Measurements from ENCODE around the gene CHD1.
"Not testable (repeated sequence)": the region's sequence is repeated elsewhere in the genome, so short reads cannot be mapped to it uniquely, and the experiment has no call there.

CHD1 gene

GRCh38 chr5:98928873-98929709, at the start of gene CHD1:
Gene CHD1 (minus strand): TSS chr5:98929007. CDS start chr5:98926386, 2,621 bp downstream.
- DNase-seq, result peak; percentile 99

- no peak for DNase-seq
Observed at GRCh38 chr5:98978528-98978927, 49.7 kb upstream of the CHD1 start.

- DNase-seq, result no peak
Observed at GRCh38 chr5:98977723-98978122, 48.9 kb upstream of the CHD1 start.

GRCh38 chr5:98975682-98976407, 47.0 kb upstream of the CHD1 start:
- DNase-seq, result no peak

GRCh38 chr5:98975223-98975622, 46.4 kb upstream of the CHD1 start:
- DNase-seq, result no peak

GRCh38 chr5:98969400-98969799, 40.6 kb upstream of the CHD1 start:
- DNase-seq, result no peak

GRCh38 chr5:98968056-98968564, 39.3 kb upstream of the CHD1 start:
- DNase-seq, result no peak

GRCh38 chr5:98965226-98965625, 36.4 kb upstream of the CHD1 start:
- DNase-seq, result no peak

- no peak for DNase-seq
Observed at GRCh38 chr5:98964621-98965020, 35.8 kb upstream of the CHD1 start.

GRCh38 chr5:98963019-98963418, 34.2 kb upstream of the CHD1 start:
- DNase-seq, result no peak

- no peak for DNase-seq
Observed at GRCh38 chr5:98962587-98962986, 33.8 kb upstream of the CHD1 start.

GRCh38 chr5:98961665-98962344, 33.0 kb upstream of the CHD1 start:
- DNase-seq, result peak; percentile 16

GRCh38 chr5:98957307-98957706, 28.5 kb upstream of the CHD1 start:
- no peak for DNase-seq

- DNase-seq, result not testable (repeated sequence)
Observed at GRCh38 chr5:98955888-98956287, 27.1 kb upstream of the CHD1 start.

GRCh38 chr5:98955471-98955870, 26.7 kb upstream of the CHD1 start:
- not testable (repeated sequence) for DNase-seq

GRCh38 chr5:98954392-98955028, 25.7 kb upstream of the CHD1 start:
- DNase-seq, result no peak

- peak; percentile 69 for DNase-seq
Observed at GRCh38 chr5:98942847-98943246, 14.0 kb upstream of the CHD1 start.

GRCh38 chr5:98941131-98941883, 12.5 kb upstream of the CHD1 start:
- peak; percentile 78 for DNase-seq

- DNase-seq, result peak; percentile 24
Observed at GRCh38 chr5:98940581-98940980, 11.8 kb upstream of the CHD1 start.

GRCh38 chr5:98938464-98938863, 9.7 kb upstream of the CHD1 start:
- no peak for DNase-seq

GRCh38 chr5:98936948-98937715, 8.3 kb upstream of the CHD1 start:
- DNase-seq, result no peak

Data from suppressor macrophage treated with lipopolysaccharide for 4 hours (primary cell).